Astrocyte of the cerebellum (primary cell): ENCODE measurements around the gene NEURL1.

ENCODE experiments used
- DNase-seq: peaks from one replicate; pipeline ENCODE4 v3.0.0-alpha.2; 2011; ENCODE audit warnings: low read depth
- H3K4me3 ChIP-seq: 2 replicates; pipeline ENCODE4 v1.5.1; 2011; ENCODE audit warnings: mild to moderate bottlenecking, low read depth, low read length, moderate library complexity
- CTCF ChIP-seq: IDR thresholded peaks from 2 replicates; pipeline ENCODE4 v1.5.1; 2012; ENCODE audit warnings: low read length, low read depth, moderate library complexity, mild to moderate bottlenecking; ENCODE audit errors: missing control alignments
- in situ Hi-C: cut with HindIII; loops from 2 replicates; pipeline ENCODE4 v1.10.0; 2017; ENCODE audit warnings: low sequenced_read_pairs

NEURL1 gene

DNA sequence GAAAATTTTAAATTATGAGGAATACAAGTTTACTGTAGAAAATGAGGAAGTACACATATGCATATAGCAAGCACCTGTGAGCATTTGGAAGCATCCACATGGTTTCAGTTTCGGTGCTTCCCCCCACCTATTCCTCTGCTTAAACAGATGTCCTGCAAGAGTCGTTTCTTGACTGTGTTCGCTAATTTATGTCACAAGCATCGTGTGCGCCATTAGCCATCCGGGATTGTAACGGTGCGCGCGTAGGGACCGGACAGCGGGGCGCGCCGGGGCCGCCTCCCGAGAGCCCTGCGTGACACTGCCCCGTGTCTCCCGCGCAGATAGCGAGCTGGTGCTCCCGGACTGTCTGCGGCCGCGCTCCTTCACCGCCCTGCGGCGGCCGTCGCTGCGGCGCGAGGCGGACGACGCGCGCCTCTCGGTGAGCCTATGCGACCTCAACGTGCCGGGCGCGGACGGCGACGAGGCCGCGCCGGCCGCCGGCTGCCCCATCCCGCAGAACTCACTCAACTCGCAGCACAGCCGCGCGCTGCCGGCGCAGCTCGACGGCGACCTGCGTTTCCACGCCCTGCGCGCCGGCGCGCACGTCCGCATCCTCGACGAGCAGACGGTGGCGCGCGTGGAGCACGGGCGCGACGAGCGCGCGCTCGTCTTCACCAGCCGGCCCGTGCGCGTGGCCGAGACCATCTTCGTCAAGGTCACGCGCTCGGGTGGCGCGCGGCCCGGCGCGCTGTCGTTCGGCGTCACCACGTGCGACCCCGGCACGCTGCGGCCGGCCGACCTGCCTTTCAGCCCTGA lies 90.9 kb downstream of the NEURL1 start:
- DNase-seq: no peak
- in situ Hi-C loops: no loop called here
- no peak for TF ChIP-seq CTCF
- no peak overlapping the region for H3K4me3 ChIP-seq

DNA sequence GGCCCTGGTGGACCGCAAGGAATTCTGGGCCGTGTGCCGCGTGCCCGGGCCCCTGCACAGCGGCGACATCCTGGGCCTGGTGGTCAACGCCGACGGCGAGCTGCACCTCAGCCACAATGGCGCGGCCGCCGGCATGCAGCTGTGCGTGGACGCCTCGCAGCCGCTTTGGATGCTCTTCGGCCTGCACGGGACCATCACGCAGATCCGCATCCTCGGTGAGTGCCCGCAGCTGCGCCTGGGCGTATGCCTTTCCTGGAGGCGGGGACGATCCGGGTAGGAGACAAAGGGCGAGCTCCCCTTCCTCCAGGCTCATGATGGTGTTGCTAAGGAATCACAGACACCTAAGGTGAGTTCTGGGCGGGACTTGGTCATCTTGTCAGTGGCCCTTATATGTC lies 91.5 kb downstream of the NEURL1 start:
- in situ Hi-C loops: no loop called here
- TF ChIP-seq CTCF: no peak
- no peak for DNase-seq
- H3K4me3 ChIP-seq: no peak overlapping the region

GRCh38 chr10:103587073-103587472 lies 93.6 kb downstream of the NEURL1 start:
- in situ Hi-C loops: no loop called here
- TF ChIP-seq CTCF: no peak
- H3K4me3 ChIP-seq: no peak overlapping the region
- DNase-seq: no peak

GRCh38 chr10:103589074-103589630 lies 95.6 kb downstream of the NEURL1 start:
- TF ChIP-seq CTCF: no peak
- no peak for DNase-seq
- in situ Hi-C loops: no loop called here
- no peak overlapping the region for H3K4me3 ChIP-seq

DNA sequence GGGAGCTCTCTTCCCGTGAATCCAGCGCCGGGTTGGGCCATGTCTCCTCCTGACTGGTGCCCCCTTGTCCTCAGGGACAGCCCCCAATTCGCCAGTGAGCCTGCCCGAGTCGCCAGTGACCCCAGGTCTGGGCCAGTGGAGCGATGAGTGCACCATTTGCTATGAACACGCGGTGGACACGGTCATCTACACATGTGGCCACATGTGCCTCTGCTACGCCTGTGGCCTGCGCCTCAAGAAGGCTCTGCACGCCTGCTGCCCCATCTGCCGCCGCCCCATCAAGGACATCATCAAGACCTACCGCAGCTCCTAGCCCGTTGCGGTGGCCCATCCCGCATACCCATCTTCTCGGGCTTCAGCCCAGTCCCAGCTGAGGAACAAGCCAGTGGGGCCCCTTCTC lies 96.6 kb downstream of the NEURL1 start:
- in situ Hi-C loops: no loop called here
- no peak for DNase-seq
- H3K4me3 ChIP-seq: no peak overlapping the region
- TF ChIP-seq CTCF: no peak

DNA sequence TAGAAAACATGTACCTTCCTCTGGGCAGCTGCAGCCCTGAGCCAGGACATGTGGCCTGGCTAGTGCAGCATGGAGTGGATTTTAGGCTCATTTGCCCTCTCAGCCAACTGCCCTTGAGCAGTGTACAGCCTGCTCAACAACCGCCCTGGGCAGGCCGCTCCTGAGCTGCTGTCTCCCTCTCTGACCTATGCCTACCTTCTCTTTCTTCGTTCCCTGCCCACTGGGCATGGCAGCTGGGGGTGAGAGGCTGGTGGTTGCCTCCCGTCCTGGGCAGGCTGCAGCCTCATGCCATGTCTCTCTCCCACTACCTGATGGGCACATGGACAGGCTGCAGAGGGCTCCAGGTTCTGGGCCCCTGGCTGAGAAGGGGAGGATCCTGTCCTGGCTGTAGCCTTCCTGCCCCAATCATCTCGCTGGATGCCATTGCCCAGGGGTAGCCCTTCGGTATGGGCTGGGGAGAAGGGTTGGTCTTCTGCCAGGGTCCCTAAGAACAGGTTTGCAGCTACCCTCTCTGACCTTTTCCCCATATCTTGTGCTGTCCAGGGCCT lies 97.3 kb downstream of the NEURL1 start:
- no peak for TF ChIP-seq CTCF
- no peak for DNase-seq
- in situ Hi-C loops: no loop called here
- H3K4me3 ChIP-seq: no peak overlapping the region
